DMS114 treated with DMSO at 0.1 percent for 48 hours (cell line): ENCODE results near the gene APBA2.

ENCODE experiments used
- DNase-seq: peaks from one replicate; lab custom pipeline; 2025; ENCODE audit not compliant: unreplicated experiment; lab: John Stamatoyannopoulos, UW

APBA2 gene

DNA sequence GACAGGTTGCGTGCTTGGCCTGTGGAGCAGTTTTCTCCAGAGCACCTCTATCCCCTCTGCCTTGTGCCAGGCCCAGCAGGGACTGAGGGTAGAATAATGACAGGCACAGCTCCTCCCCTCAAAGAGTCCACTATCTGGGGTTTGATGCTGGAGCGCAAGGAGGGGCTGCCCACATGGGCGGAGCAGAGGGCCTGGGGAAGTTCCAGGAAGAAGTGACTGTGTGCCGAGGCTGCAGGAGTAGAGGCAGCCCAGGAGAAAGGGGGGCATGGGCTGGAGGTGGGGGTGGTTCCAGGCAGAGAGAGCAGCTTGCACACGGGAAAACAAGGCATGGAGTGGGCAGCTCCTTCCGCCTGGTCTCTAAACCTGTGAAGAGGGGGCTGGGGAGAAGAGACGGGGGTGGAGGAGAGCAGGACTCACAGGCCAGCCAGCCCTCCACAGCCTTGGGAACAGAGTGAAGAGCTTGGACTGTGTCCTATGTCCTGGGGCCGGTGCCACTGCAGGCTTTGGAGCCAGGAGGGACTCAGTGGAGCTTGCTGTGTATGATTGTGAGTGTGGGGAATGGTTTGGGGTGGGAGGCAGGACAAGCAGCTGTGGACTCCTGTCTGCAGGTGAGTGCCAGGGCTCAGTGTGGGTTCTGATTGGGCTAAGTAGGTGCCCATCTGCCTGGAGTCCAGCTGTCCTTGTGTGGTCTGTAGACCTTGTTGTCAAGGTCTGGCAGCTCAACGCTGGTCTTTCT is 48.1 kb downstream of the APBA2 start:
- no peak for DNase-seq

DNA sequence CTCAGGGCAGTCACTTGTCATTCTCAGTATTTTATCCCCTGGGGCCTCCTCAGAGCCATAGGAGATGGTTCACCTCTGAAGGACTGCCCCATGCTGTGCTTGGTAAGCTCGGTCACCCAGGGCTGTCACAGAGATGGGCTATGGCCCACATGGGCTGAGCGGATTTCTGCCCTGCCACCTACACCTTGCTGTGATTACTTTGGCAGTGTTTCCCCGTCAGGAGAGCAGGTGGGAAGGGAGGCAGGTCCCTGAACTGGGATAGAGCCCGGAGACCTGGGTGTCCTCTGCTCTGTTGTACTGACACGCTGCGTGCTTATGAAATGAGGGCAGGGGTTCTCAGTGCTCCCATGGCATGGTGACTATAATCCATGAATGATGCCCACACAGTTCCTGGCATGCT is 48.9 kb downstream of the APBA2 start:
- DNase-seq: no peak

DNA sequence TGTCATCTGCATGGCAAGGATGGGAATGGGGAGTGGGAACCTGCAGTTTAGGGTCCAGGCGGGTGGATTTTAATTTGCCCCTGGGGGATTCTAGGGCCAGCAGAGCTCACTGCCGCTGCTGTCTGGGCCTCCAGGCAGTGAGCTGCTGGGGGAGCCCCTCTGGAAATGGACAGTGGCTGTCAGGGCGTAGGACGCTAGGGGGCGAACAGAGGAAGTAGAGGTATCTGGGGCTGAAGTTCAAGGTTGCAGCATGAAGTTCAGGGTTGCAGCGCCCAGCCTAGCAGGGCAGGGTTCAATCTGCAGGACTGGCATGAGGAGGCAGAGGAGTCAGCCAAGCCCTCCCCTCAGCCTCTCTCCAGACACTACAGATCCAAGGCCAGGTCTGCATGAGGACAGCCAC is 49.5 kb downstream of the APBA2 start:
- no peak for DNase-seq

DNA sequence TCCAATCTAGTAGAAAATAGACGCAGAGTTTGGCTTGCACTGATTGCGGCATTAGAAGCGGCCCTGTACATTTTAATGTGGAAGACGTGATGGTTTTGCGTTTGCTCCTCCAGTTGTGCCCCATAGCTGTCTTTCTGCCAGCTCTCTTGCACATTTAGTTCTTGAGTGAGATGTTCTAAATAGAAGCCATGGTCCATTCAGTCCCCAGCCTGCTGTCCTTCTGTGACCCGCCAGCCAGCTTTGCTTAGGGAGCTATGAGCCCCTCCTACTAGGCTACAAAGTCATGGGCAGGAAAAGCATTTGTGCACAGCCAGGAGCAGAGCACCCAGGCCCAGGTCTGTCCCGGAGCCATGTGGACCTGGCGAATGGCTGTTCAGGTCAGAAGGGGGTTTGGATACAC is 50.3 kb downstream of the APBA2 start:
- no peak for DNase-seq

DNA sequence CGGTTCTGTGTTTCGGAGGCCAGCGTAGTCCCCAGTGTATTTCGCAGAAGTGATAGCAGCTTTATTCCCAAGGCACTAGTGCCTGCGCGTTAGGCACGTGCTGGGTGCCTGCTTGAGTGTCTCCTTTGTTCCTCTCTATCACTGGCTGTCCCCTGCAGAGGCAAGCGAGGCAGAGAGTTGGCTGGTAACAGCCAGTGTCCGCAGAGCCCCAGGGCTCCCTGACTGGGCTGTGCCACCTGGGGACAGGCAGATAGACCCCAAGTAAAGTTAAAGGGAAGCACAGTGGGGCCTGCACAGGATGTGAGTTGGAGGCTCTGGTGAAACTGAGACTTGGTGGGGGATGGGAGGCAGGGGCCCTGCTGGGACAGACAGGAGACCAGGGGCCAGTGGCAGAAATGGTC is 50.7 kb downstream of the APBA2 start:
- no peak for DNase-seq

DNA sequence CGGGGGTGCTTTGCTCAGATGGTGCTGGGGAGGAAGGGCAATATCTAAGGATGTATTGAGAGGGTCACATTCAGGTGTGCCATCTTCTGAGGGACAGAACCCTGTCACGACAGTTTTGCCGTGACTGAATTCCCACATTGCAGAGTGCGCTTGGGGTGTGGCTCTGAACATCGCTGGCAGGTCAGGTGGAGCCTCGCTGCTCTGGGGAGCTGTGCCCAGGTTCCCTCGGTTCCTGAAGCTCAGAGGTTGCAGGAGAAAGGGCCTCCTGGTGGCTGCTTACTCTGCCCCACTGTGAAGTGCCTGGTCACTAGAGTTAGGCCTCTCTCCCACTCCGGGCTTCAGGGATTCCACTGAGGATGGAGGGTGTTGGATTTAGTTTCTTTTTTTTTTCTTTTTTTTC is 51.5 kb downstream of the APBA2 start:
- no peak for DNase-seq

DNA sequence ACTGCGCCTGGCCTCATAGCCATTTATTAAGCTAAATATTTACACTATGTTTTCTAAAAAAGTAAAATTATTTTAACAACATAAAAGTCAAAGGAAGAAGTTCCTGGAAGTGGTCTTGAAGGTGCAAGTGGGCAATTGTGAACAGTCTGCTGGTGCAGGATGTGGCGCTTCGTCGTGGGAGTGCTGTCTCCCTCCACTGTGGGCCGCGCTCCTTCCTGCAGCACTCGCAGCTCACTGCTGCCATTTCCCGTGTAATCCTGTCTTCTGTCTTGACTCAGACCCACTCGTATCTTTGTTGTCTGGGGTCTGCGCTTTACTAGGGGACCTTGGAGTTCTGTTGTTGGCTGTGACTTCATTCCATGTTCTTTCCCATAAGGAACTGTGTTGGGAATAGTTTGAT is 56.3 kb downstream of the APBA2 start:
- no peak for DNase-seq

DNA sequence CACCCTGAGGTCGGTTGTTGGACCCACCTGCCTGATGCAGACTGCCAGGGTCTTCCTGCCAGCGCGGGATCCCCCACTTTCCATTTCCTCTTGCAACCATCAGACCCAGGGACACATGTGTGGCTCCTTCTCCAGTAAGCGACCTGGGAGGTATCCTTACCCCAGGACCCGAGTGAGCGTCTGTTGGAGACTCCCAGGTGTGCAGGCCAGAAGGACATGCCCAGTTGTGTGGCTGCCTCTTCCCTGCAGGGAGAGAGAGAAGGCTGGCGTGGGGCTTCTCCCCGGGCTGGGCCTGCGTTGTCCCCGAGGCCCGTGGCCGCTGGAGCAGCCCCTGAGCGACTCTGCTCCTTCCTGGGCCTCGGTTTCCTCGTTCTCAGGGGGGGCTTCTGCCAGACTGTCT is 56.8 kb downstream of the APBA2 start:
- no peak for DNase-seq

DNA sequence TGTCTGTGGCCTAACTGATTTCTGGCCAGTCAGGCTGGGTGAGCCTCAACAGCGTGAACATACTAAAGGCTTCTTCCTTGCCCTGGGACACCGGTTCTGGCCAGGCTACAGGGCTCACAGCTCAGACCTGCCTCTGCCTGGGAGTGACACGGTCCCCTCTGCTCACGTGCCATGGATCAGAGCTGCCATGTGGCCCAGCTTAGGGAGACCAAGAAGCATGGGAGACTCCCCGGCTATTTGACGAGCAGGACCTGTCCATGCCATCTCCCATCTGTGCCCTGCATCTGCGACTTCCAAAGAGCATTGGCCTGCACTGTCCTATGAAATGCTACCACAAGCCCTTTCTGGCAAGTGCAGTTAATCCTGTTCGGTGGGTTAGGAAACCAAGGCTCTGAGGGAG is 57.4 kb downstream of the APBA2 start:
- DNase-seq: no peak

DNA sequence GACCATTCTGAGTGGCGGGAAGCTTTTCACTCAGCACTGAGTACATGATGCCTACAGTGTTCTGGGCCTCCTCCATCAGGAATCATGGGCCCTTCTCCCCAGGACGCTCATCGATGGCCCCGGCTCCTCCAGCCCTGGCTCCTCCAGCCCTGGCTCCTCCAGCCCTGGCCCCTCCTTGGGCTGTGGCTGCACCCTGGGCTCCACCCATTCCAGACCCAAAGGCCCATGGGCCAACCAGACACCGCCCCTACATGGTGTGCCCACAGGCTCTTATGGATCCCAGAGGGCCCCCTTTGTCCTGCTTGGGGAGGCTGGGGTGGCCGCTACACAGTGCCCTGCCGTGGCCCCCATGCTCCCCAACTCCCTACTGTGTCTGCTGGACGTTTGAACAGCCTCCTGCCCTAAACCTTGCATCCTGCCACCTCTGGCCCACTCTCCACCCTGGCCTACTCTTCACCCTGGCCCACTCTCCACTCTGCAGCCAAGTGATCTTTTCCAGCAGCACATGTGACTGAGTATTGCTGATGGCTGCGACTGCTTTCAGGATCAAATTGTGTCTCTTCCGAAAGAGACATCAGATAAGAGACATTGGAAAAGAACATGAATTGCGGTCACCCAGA is 57.9 kb downstream of the APBA2 start:
- DNase-seq: no peak

DNA sequence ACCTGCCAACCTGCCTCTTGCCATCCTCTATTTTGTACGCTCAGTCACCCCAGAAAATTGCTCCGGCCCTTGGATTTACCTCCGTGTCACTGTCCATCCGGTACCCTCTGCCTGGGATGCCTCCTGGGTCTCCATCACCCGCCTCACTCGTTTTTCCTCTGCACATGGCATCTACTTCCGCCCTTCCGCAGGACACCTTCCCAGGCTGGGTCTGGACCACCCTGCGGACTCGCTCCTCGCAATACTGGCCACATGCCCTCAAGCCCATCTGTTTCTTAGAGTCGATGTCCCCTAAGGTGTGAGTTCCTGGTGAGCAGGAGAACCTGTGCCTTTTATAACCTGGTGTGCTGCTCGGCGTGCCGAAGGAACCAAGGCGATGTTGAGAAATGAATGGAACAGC is 58.5 kb downstream of the APBA2 start:
- no peak for DNase-seq

DNA sequence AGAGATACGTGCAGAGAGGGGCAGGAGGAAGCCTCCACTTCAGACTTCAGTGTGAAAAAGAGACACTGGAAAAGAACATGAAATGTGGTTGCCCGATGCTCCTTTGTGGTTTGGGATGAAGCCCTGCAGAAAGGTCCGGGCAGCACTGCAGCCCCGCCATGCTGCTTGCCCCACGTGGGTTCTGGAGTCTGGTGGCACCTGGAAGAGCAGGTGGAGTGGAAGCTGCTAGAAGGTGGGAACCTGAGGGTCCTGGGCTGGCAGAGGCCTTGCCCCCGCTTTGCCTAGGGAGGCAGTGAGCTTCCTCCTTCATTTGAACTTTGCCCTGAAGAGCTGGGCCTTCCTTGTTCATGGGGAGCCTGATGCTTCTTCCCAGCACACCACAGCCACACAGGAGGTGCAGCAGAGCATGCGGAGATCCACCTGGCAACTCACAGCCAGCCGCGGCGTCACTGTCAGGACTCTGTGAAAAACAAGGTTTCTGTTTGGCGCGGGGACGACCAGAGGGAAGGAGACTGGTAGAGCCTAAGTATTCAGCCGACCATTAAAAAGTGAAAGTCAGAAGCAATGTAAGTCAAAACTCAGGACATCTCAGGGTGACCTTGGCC is 59.0 kb downstream of the APBA2 start:
- no peak for DNase-seq

DNA sequence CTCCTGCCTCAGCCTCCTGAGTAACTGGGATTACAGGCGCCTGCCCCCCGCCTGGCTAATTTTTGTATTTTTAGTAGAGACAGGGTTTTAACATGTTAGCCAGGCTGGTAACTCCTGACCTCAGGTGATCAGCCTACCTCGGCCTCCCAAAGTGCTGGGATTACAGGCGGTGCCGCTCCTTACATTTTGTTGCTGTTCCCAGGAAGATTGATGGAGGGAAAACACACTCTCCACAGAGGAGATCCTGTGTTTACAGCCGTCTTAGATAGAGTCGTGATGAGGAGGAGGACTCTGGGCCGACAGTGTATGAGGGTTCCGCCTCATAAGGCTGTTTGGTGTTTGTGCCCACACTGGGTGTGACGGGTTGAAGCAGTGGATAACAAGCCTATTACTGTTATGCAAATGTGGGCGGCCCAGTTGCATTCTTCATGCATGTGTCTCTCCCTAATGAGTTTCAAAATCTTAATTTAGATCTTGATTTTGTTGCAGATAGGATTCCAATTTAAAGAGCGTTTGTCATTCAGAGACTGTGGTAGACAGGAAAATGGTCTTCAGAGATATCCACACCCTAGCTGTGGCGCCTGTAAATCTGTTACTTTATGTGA is 60.0 kb downstream of the APBA2 start:
- DNase-seq: no peak

DNA sequence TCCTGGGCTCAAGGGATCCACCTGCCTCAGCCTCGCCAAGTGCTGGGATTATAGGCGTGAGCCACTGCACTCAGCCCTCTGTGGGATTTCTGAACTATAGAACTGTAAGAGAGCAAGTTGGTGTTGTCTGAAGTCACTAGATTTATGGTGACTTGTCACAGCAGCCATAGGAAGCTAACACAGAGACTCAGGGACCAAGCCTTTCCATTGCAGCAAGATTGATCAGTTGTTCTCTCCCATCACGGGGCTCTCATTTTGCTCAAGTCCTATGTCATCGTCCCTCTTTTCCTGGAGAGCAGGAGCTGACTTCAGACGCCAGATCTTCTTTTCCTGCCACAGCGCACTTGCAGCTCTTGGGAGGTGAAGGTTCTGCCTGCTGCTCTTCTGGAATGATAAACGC is 61.0 kb downstream of the APBA2 start:
- DNase-seq: no peak

DNA sequence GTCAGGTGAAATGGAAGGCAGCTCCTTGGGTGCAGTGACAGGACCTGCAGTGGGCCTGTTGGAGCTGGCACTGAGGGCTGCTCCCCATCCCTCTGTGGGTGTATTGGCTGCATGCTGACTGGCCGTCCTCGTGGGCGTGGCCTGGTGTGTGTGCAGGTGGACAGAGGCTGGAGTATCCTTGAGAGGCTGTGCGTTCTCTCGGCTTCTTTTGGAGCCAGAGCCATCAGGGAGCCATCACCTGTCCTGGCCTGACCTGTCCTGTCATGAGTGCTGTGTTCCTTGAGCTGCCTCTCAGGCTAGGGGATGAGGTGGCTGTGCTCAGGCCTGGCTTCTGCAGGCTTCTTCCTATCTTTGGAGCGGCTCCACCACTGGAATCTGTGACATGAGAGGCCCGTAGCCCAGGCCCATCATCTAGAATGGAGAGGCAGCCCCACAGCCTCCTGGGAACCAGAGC is 61.5 kb downstream of the APBA2 start:
- no peak for DNase-seq

DNA sequence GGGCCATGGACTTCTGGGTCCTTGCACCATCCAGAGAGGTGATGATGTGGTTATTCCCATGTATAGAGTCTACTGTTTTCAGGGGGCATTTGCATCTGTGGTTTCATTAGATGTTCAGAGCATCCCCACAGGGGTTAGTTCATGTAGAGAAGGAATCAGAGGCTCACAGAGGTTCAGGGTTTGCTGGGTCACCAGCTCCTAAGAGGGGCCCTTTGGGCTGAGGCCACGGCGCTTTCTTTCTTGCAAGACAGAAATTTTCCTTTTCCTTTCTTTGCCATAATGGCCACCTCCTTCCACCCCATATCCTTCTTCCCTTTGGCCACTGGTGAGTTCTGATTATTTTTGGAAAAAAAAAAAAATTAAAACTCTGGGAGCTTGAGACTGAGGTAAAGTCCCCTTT is 62.3 kb downstream of the APBA2 start:
- no peak for DNase-seq

DNA sequence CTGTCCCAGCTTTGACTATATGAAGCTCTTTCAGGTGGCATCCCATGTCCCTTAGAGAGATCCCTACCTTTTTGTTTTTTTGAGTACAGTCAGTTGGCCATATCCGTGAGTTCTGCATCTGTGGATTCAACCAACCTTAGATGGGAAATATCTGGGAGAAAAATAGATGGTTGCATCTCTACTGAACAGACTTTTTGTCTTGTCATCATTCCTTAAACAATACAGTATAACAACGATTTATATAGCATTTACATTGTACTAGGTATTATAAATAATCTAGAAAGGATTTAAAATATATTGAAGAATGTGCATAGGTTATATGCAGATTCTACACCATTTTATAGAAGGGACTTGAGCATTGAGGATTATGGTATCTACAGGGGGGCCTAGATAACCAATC is 65.1 kb downstream of the APBA2 start:
- no peak for DNase-seq

DNA sequence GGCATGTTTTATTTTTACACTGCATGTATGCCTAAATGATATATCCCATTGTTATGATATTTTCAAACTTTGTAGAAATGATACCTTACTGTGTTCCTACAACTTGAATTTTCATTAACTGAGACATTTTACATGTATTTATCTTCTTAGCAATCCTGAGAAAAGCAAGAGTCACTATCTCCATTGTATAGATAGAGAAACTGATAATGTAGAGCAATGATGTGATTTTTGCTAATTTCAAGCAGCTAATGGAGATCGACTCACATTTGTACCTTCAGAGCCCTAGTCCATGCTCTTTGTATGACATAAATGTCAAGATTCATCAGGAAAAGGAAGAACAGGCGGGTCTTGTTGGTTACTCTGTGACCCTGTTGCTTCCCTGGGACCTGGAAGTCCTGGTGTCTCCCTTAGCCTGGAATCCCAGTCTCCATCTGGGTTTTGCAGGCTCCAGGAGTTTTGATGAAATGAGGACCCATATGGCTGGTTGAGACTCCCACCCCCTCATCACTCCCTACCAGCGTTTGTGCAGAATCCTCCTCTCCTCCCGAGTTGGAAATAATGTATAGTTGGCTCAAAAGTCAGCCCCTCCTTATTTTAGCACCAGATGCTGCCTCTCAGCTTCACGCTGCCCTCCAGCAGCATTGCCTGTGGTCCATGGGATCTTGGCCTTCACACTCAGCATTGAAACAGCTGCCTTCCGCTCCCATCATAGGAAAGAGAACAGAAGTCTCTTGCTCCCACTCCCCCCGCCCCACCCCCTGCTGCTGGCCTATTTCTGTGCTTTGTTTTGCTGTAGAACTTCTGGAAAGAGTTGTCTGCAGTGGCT is 67.1 kb downstream of the APBA2 start:
- DNase-seq: no peak

DNA sequence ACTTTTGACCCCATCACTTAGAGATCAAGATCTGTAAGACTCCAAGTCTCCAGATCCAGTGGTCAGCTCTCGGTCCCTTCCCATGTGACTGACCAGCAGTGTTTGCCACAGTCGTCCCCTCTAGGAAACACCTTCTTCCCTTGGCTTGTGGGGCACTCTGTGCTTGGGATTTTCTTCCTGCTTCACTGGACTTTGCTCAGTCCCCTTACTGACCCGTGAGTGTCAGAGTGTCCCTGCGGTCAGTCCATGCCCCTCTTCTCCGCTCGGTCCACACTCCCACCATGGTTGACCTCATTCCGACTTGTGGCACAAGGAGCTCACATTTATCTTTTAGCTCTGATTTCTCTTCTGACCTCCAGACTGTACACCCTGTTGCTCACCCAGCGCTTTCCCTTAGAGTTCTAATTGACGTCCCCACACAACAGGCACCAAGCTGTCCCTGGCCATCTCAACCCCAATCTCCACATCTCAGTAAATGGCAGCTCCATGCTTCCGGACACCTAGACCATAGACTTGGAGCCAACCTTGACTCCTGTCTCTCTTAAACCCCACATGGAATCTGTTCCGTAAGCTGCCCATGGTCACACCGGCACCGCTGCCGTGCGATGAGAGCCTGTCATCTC is 67.9 kb downstream of the APBA2 start:
- no peak for DNase-seq

DNA sequence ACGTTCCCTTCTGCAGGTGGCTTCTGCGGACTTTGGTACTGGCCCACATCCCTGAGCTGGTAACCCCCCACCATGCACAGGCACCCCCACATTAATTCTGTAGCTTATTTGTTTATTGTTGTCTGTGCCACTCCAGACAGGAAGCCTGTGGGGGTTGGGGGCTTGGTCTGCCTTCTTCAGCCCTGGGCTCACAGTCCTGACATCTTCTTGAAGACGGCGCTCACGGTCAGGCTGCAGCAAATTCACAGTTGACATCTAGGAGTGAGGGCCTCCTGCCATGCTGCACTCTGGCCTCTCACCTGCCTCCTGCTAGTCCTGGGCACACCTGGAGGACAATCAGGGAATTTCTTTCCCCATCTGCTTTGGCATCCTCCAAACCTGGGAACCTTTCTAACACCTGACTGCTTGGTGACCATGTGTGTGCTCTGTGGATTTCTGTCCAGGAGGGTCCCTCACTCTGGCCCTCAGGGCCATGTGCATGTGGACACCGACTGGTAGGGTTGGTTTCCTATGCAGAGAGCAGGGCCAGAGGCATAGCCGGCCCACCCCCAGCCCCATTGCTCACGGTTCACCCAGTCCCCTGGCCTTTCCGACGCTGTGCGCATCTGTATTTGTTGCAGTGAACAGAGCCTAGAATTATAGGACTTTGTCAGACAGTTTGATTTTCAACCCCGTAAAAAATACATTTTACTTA is 68.8 kb downstream of the APBA2 start:
- DNase-seq: no peak
